ENCODE measurements around the gene CCDC85B. TPM values are rescaled to one million over a fixed set of nuclear protein-coding genes. Genes with fewer than 3 reads are reported as not detected.

The CCDC85B gene
- total RNA-seq, 2 donors from 2014 or later = 49.8 to 54.5 TPM

DNA sequence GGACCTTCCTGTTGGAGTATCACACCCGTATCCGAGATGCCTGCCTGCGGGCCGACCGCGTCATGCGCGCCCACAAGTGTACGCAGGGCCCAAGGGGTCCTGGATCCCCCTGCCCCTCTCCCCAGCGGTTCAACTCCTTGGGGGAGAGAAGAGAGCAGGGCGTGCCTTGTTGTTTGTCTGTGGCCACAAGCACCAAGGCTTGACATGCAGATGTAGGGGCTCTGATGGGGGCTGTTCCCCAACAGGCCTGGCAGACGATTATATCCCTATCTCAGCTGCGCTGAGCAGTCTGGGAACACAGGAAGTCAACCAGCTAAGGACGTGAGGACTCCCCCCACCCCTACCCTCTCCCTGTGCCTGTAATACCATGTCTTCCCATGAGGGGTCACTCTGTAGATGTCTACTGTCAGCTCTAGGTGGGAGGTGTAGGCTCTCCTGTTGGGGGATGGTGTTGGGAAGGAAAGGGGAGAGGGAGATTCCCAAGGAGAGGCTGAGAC is 39.3 kb upstream of the CCDC85B start:
- Histone ChIP-seq H3K27ac (no peak overlapping the region), H3K4me1 (peaks cover 10% of the 10 kb centered on the region), H3K9me3 (no peaks in the 10 kb centered on the region), H3K27me3 (no peaks in the 10 kb centered on the region), H3K4me3 (no peak overlapping the region), H3K36me3 (replicated peaks in 1 of 2; ENCODE audit: insufficient read depth in 1 of 2, low read depth in 2 of 2) (peaks cover 8 to 26% of the 10 kb centered on the region in 2 donors)
- TF ChIP-seq POLR2A (IDR thresholded peaks at IDR 0.05) = no peak
- TF ChIP-seq, protein P1, sequence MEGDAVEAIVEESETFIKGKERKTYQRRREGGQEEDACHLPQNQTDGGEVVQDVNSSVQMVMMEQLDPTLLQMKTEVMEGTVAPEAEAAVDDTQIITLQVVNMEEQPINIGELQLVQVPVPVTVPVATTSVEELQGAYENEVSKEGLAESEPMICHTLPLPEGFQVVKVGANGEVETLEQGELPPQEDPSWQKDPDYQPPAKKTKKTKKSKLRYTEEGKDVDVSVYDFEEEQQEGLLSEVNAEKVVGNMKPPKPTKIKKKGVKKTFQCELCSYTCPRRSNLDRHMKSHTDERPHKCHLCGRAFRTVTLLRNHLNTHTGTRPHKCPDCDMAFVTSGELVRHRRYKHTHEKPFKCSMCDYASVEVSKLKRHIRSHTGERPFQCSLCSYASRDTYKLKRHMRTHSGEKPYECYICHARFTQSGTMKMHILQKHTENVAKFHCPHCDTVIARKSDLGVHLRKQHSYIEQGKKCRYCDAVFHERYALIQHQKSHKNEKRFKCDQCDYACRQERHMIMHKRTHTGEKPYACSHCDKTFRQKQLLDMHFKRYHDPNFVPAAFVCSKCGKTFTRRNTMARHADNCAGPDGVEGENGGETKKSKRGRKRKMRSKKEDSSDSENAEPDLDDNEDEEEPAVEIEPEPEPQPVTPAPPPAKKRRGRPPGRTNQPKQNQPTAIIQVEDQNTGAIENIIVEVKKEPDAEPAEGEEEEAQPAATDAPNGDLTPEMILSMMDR (IDR thresholded peaks at IDR 0.05) = peak in 4 of 7 experiments; percentile 17 to 38 (median 26)
- 76 to 92% methylated on average over 2 to 14 of the region's 14 CpGs for WGBS, 2 donors
- DNase-seq (no peak), ATAC-seq (no peak)
- intact Hi-C loops (cut with DNase I) = no loop called here

DNA sequence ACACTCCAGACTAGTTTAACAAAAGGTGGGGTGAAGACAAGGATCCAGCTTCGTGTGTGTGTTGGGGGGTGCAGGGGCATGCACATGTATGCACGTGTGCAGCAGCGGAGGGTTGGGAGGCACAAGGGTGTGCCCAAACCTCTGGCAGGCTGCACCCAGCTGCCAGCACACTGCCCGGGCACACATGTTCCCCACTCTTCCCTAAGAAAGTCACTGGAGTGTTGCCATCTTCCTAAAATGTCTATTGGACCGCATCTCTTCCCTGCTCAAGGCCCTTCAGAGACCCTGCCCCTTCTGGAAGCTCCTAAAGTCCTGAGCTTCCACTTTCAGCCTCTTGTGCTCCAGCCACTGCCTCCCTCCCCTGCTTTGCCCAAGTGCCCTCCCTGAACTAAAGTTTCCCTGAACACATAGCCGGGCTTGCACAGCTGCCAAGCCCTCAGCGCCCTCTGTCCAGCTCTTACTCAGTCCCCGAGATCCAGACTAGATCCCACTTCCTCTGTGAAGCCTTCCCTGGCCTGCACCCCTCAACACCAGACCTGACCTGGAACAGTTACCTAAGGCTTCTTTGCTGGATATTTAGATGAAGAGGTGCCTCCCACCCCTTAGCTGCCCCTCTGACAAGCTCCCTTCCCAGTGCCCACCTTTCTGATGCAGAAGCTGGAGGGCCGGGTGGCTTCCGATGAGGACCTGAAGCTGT is 38.5 kb upstream of the CCDC85B start:
- H3K27ac ChIP-seq = no peak overlapping the region
- no peak for DNase-seq

DNA sequence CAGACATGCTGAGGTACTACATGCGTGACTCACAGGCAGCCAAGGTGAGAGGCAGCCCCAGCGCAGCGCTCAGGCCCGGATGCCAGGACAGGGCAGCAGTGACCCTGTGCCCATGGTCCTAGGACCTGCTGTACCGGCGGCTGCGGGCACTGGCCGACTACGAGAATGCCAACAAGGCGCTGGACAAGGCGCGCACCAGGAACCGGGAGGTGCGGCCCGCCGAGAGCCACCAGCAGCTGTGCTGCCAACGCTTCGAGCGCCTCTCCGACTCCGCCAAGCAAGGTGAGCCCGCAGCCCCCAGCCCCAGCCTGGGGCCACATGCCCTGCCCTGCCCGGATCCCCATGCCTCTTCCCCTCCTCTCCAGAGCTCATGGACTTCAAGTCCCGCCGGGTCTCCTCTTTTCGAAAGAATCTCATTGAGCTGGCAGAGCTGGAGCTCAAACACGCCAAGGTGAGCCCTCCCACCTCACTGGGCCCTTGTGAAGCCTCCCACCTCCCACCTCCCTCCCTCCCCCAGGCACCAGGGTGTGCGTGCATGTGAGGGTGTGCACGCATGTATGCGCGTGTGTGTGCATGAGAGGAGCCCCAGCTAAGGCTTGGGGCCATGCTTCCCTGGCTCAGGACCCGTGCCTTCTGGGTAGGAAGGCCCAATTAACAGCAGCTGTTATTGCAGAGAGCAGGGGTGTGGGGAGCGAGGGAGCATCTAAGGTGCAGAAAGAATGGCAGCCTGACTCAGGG is 37.8 kb upstream of the CCDC85B start:
- TF ChIP-seq POLR2A (IDR thresholded peaks at IDR 0.05) = no peak
- TF ChIP-seq, protein P1 (IDR thresholded peaks at IDR 0.05) = no peak
- Histone ChIP-seq H3K9me3 (no peaks in the 10 kb centered on the region), H3K27me3 (no peaks in the 10 kb centered on the region), H3K4me1 (peaks cover 19% of the 10 kb centered on the region), H3K4me3 (no peak overlapping the region), H3K36me3 (replicated peaks in 1 of 2; ENCODE audit: insufficient read depth in 1 of 2, low read depth in 2 of 2) (peaks cover 8 to 26% of the 10 kb centered on the region in 2 donors), H3K27ac (no peak overlapping the region)
- DNase-seq = peak in 1 of 4 donors; percentile 12
- ATAC-seq = no peak
- intact Hi-C loops (cut with DNase I) = no loop called here
- 97% methylated on average over 18 to 19 of the region's 33 CpGs for WGBS, 2 donors

More for the DNA sequence above, 38.5 kb upstream of the CCDC85B start:
- H3K9me3 ChIP-seq = no peaks in the 10 kb centered on the region
- TF ChIP-seq, protein P1 (IDR thresholded peaks at IDR 0.05) = no peak
- no peak for TF ChIP-seq POLR2A (IDR thresholded peaks at IDR 0.05)
- peaks cover 8 to 26% of the 10 kb centered on the region in 2 donors for H3K36me3 ChIP-seq (replicated peaks in 1 of 2; ENCODE audit: insufficient read depth in 1 of 2, low read depth in 2 of 2)
- peaks cover 19% of the 10 kb centered on the region for H3K4me1 ChIP-seq
- no peak for ATAC-seq
- intact Hi-C loops (cut with DNase I) = no loop called here
- WGBS, 2 donors = 92 to 96% methylated on average over 7 to 10 of the region's 10 CpGs
- H3K27me3 ChIP-seq = no peaks in the 10 kb centered on the region
- H3K4me3 ChIP-seq = no peak overlapping the region

DNA sequence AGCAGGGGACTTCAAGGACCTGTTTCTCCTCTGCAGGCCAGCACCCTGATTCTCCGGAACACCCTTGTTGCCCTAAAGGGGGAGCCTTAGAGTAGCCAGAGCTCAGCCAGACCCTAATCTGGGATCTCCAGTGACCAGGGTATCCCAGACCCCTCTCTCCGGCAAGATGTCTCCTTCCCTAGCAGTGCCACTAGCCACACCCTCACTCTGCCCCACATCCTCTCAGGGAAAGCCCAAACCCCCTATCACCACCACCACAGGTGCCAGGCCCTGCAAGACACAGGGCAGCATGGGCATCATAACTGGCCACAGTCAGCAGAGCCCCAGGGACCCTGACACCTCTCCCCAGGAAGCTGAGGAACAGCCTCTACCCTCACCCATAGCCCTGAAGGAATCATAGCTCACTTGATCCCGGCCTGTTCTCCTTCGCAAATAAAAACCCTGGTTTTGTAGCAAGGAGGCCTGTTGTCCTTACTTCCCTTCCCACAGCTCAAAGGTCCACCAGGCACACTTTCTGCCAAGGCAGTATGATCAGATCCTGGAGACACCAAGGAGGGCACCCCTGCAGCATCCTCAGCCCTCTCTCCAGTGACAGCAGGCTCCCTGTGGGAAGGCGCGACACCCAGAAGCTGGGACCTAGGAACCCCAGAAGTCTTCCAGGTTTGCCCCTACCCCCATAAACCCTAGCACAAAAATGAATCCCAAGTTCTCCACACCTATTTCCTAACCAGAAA is 37.1 kb upstream of the CCDC85B start:
- WGBS, 2 donors = 88 to 95% methylated on average over 1 to 6 of the region's 6 CpGs
- DNase-seq (no peak), ATAC-seq (no peak)
- no peak for TF ChIP-seq POLR2A (IDR thresholded peaks at IDR 0.05)
- TF ChIP-seq, protein P1 (IDR thresholded peaks at IDR 0.05) = no peak
- Histone ChIP-seq H3K4me3 (no peak overlapping the region), H3K9me3 (no peaks in the 10 kb centered on the region), H3K27ac (no peak overlapping the region), H3K27me3 (no peaks in the 10 kb centered on the region), H3K36me3 (replicated peaks in 1 of 2; ENCODE audit: insufficient read depth in 1 of 2, low read depth in 2 of 2) (peaks cover 8 to 26% of the 10 kb centered on the region in 2 donors), H3K4me1 (peaks cover 20% of the 10 kb centered on the region)
- intact Hi-C loops (cut with DNase I) = no loop called here

All from body of pancreas (tissue), 4 donors.